Measurements from ENCODE around the gene RAB18.
A peak's percentile ranks its signal among the peaks of the same experiment; 100 is the strongest.
"Not testable (repeated sequence)": the region's sequence is repeated elsewhere in the genome, so short reads cannot be mapped to it uniquely, and the experiment has no call there.

The RAB18 gene

DNA sequence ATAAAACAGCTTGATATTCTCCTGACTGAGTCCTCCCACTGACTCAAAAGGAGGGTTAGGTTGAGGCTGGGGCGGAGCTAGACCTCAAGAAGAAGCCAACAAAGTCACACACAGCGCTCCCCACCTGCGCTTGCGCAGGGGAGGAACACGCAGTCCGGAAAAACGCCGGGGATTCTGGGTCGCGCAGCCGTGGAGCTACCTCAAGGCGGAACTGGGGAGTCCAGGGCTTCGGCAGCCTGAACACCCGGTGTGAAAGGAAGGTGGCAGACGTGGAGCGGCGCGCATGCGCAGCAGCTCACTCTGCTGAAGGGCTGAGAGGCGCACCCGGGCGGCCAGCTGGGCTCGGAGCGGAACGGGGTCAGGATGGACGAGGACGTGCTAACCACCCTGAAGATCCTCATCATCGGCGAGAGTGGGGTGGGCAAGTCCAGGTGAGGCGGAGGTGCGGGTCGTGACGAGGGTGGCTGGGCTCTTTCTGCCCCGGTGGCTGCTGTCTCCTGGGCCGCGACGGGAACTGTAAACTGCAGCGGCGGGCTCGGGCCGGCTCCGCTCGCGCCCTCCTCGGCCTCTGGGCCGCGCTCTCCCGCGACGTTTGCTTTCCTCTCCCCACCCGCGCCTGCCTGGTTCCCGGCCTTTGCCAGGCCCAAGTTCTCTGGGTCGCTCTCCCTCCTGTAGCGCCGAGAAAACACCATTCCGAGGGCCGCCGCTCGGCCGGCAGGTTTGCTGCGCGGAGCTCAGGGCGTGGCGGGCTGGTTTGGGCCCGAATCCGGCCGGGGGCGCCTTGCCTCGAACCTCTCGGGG is at the start of gene RAB18:
TSS of gene RAB18 (plus strand) at position 298 of the 801 bp plus-strand sequence. CDS start at position 364, 66 bp downstream.
- DNase-seq (ENCODE audit: low read depth in 2 of 2): peak; percentile 96 to 97

DNA sequence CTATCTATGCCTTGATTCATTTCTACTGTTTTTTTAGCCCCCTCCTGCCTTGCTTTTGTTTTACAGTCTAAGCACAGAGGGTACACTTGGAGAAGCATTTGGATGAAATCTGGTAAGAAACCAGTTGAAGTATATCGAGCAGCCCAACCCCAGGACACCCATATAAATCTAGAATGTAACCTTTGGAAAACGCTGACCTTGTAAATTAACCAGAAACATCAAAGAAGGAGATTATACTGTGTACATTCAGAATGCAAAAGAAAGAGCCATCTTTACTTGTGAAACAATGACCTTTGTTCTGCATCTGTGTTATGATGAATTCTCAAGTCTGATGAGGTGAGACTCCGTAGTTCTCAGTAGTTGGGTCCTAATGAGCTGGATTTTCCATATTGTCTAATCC is 49.3 kb upstream of the RAB18 start:
- no peak for DNase-seq (ENCODE audit: low read depth in 2 of 2)

DNA sequence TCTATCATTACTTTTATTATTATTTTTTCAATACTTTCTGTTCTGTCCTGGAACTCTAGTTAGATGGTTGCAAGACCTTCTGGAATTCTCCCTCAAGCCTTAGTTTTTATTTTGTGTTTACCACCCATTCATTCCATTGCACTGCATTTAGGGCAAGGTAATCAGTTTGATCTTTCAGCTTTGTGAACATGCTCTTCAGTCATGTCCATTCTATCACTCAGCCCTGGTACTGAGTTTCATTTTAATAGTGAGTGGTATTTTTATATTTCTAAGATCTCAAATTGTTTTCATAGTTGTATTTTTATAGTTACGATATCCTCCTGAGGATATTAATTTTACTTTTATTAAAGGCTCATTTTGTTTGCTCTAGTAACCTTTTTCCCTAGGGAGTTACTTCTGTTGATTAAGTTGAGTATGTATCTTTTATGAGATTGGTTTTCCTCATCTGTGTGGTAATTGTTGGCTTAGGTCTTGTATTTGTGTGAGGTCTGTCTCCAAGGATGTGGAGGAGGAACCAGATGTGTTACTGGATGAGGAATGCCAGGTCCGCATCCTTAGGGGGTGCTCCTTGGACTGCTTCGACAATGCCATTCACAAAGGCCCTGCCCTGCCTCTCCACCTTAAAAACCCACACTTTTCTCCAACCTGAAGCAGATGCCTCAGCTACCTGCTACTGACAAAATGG is 46.7 kb upstream of the RAB18 start:
- DNase-seq (ENCODE audit: low read depth in 2 of 2): no peak

DNA sequence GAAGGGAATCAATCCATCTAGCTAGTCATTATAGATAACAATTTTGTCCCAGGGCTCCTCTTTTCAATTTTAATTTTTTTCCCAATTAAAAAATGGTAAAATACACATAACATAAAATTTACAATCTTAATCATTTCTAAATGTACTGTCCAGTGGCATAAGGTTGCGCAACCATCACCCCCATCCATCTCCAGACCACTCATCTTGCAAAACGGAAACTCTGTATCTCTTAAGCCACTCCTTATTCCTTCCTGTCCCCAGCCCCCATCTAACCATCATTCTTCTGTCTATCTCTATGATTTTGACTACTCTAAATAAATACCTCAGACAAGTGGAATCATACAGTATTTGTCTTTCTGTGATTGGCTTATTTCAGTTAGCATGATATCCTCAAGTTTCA is 46.1 kb upstream of the RAB18 start:
- no peak for DNase-seq (ENCODE audit: low read depth in 2 of 2)

DNA sequence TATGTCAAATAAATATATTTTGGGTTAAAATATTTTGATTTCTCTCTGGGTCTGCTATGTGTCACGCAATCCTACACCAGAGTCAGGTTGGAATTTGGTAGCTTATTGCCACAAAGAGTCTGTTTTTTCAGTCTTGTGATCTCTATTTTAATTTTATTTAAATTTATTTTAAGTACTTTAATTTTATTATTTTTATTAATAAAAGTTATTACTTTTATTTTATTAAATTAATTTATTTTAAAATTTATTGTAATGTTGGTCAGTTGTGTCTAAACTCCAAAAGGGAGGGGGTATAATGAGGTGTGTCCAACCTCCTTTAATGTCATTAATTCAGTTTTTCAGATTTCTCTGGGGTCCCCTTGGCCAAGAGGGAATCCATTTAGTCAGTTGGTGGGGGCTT is 42.8 kb upstream of the RAB18 start:
- DNase-seq (ENCODE audit: low read depth in 2 of 2): no peak

DNA sequence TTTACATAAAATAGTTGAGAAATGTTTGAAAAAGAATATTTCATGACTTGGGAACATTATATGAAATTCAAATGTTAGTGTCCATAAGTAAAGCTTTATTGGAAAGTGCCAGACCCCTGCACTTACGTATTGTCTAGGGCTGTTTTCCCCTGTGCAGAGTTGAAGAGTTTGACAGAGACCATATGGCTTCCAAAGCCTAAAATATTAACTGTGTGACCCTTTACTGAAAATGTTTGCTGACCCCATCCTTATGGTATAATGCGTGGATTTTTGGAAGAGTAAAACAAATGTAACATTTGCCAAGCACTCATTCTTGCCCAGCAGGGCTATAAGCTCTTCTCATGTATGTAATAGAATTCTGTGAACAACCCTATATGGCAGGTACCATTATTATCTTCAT is 40.1 kb upstream of the RAB18 start:
- DNase-seq (ENCODE audit: low read depth in 2 of 2): no peak

DNA sequence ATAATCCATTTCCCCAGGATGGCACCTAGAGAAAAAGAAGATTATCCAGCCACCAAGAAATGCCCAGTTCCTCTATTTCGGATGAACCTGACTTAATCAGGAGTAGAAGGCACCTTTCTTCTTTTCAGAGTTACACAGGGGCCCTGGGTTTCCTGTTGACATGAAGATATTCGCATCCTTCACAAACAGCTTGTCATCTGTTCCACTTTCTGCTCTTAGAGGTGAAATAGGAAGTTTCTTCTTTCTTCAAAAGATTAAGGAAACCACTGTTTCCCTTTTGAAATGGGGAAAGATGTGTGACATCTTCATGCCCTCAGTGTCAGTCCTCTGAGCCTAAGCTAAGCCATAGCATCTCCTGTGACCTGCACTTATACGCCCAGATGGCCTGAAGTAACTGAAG is 39.1 kb upstream of the RAB18 start:
- DNase-seq (ENCODE audit: low read depth in 2 of 2): no peak

DNA sequence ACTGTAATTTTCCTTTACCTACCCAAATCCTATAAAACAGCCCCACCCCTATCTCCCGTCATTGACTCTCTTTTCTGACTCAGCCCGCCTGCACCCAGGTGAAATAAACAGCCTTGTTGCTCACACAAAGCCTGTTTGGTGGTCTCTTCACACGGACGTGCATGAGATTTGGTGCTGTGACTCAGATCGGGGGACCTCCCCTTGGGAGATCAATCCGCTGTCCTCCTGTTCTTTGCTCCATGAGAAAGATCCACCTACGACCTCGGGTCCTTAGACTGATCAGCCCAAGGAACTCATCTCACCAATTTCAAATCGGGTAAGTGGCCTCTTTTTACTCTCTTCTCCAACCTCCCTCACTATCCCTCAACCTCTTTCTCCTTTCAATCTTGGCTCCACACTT is 38.5 kb upstream of the RAB18 start:
- not testable (repeated sequence) for DNase-seq (ENCODE audit: low read depth in 2 of 2)

DNA sequence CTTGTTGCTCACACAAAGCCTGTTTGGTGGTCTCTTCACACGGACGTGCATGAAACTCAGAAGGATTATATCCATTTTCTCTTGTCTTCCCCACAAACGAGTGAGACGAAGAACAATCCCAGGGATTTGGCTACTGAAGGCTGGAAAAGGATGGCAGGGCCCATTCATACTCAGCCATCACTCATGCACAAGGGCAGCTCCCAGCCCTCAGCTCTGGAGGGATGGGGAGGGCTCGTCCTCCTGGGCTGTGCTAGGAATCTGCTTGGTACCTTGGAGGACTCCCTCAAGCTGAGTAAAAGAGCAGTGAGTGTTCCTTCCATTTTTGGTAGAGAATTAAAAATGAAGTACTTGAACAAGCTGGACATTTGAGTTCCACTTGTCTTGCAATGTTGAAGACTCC is 33.2 kb upstream of the RAB18 start:
- no peak for DNase-seq (ENCODE audit: low read depth in 2 of 2)

DNA sequence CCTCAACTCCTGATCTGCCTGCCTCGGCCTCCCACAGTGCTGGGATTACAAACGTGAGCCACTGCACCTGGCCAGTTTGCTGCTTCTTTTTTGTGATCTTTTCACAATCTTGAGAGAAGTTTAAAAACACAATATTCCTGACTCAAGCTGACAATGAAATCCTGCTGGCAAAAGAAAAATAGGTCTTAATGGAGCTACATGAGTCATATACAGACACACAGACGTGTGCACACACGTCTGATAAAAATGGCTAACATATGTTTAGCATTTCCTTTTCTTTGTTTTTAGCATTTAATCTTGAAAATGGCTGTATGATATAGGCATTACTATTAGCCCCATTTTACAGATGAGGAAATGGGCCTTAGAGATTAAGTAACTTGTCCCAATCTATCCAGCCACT is 29.4 kb upstream of the RAB18 start:
- DNase-seq (ENCODE audit: low read depth in 2 of 2): no peak

DNA sequence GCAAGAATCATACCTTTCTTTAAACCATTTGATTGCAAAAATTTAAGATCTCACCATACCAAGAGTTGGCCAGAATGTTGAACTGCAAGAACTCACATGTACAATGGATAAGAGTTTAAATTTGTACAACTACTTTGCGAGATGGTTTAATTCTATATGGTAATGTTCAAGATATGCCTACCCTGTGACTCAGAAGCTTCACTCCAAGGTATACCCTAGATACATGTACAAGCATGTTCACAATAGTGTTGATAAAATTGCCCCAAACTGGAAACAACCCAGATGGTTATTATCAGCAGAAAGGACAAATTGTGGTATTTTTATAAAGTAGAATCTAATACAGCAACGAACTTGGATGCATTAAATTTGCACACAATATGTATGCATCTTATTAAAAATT is 25.1 kb upstream of the RAB18 start:
- no peak for DNase-seq (ENCODE audit: low read depth in 2 of 2)

DNA sequence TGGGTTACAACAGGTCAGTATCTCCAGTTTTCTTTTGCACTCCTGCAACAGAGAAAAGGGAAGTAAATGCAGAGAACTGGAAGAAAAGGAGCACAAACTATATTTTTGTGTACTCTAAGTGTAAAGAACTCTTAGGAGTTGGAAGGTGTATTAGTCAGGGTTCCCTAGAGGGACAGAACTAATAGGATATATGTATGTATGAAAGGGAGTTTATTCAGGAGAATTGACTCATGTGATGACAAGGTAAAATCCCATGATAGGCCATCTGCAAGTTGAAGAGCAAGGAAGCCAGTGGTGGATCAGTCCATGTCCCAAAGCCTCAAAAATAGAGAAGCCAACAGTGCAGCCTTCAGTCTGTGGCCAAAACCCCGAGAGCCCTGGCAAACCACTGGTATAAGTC is 22.6 kb upstream of the RAB18 start:
- DNase-seq (ENCODE audit: low read depth in 2 of 2): no peak

DNA sequence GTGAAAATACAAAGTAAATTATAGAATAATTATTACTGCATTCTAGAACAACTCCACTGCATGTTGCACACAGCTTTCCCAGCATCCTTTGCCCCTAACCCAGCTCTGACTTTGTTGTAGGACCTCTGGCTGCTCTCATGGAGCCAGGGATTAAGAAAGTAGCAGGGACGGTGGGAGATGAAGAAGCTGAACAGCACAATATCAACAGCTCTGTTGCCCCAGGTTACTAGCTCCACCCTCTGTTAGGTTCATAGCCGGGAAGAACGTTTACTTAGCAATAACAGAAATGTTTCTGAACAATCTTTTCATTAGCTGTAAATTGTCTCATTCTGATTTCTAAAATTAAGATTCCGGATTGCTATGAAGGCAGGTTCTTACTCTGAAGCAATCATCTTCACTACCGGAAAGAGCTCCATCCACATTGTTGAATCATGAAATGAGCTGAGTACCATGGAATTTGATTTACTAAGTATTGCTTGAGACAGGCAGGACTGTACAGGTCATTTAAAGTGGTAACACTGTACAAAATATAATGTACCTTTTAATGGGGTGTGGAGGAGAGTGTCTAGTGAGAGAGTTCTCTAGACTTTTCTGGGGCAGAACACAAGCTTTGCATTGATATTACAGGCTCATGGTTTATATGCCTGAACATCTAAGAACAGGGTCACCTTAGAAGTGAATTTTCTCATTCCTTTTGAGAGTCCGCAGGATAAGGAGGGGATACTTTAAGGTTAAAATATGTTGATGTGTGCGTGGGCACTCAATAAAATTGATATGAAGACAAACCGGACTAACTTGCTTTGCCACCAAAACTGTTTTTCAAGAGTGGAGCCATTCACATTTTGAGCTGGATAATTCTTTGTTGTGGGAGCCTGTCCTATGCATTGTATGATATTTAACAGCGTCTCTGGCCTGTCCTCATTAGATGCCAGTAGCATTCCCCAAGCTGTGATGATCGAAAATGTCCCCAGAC is 20.8 kb upstream of the RAB18 start:
- DNase-seq (ENCODE audit: low read depth in 2 of 2): no peak

DNA sequence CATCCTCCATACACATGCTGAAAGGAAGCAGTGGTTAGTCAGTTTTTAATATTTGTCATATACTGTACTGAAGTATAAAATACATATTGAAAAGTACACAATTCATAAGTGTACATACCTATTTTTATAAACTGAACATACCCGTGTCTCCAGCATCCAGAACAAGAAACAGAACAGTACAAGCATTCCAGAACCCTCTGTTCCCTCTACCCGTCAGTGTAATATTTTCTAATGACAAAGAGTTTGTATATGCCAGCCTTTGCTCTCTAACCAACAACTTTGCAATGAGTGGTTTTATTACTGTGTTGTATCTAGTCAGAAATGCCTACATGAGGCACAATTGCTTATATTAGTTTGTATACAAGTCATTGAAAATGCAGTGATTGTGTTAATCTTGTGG is 18.7 kb upstream of the RAB18 start:
- DNase-seq (ENCODE audit: low read depth in 2 of 2): no peak

DNA sequence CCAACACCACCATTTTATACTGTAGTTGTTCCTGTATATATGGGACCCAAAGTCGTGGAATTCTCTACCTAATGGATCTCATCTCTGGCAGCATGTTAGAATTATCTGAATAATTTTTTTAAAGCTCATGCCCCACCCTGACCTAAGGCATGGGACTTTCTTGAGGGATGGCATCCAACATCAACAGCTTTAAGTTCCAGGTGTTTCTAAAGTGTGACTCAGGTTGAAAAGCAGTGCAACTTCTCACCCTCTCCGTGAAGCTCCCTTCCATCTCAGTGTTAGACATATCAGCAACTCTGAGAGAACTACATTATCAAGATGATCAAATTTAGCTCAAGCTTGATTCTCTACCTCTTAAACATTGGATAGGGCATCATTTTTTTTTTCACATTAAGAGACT is 18.1 kb upstream of the RAB18 start:
- no peak for DNase-seq (ENCODE audit: low read depth in 2 of 2)

DNA sequence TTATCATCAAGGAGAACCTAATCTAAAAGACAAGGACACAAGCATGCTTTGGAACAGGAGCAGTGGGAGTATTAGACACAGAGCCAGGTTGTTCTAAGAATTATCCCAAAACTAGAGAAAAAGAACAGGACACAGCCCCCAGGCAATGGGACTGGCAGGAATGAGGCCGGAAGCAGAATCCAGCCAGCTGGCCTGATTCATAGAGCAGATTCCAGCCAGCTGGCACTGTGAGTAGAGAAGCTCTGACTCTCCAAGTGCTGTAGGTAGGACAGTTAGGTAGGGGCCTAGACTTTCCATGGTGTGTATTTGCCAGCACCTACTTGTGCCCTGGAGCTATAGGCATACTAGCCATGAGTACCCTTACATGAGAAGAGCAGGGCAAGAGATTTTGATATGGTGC is 13.3 kb upstream of the RAB18 start:
- no peak for DNase-seq (ENCODE audit: low read depth in 2 of 2)

DNA sequence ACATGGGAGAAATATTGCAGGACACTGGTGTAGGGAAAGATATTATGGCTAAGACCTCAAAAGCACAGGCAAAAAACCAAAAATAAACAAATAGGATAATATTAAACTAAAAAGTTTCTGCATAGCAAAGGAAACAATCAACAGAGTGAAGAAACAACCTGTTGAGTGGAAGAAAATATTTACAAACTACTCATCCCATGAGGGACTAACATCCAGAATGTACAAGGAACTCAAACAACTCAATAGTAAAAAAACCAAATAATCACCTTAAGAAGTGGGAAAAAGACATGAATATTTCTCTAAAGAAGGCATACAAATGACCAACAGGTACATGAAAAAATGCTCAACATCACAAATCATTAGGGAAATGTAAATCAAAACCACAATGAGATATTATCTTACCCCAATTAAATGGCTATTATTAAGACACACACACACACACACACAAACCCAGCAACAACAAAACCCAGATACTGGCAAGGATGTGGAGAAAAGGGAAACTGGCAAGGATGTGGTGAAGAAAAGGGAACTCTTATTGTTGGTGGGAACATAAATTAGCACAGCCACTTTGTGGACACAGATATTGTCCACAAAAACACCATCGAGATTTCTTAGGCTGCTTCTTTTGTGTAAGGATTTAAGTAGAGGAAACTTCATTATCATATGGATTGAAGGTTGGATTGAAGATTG is 9.8 kb upstream of the RAB18 start:
- no peak for DNase-seq (ENCODE audit: low read depth in 2 of 2)

DNA sequence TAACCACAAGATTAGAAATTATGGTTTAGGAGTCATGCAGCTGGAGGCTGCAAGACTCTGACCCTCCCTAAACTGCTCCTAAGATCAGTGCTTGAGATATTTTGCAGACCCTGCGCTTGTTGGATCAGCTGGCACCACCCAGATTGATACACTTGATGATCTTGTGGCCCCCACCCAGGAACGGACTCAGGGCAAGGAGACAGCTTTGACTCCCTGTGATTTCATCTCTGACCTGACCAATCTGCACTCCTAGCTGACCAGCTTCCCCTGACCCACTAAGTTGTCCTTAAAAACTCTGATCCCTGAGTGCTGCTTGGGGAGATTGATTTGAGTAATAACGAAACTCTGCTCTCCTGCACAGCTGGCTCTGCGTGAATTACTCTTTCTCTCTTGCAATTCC is 8.0 kb upstream of the RAB18 start:
- DNase-seq (ENCODE audit: low read depth in 2 of 2): no peak

DNA sequence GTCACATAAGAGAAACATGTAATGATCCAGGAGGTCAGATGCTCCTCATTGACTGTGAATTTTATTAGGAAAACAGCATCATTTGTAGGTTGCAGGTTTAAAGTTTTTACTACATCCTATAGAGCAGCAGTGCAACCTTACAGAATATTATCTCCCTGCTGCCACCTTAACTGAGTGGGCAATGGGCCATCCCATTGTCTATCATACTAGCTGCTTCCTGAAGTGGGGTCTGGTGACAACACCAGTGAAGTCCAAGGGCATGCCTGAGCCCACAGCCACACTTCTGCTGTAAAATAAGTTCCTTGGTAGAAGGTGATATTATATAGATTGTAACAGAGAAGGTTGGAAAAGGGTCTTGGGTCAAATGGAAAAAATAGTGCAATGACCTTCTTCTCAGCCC is 4.0 kb upstream of the RAB18 start:
- DNase-seq (ENCODE audit: low read depth in 2 of 2): no peak

DNA sequence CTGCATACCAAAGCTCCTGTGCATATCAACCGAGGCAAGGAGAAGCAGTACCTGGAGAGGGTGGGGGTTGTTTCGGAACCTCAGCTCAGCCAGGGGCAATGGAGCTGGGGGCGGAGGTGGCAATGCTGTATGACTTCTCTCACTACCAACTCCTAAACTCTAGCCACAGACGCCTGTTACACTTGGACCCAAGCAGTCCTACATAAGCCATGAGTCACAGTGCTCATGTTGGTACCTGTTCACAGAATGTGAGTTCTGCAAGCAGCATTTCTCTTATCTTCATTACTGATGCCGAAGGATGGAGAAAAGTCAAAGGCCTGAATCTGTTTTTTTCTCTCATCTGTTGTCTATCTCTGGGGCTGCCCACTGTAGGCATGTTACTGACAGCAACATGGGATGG is 3.2 kb upstream of the RAB18 start:
- no peak for DNase-seq (ENCODE audit: low read depth in 2 of 2)

DNA sequence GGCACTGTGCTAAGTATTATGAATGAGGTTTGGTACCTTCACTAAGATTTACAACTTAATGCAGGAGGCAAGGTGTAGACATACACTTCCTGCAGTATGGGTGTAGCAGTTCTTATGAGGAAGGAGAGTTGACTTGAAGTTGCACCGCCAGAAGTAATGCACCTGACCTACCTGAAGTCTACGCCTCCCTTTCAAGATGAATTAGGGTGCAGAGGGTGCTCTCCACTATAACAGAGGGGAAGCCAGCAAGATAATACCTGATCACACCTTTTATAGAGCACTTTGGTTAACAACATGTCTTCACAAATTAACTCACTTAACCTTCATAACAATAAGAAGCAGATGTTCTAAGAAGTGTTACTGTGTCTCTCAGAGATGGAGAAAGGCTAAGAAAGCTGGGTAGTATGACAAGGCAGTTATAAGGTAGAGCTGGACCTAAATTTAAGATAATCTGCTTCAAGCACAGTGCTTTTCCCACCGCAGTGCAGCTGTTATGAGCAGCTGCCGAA is 552 bp upstream of the RAB18 start:
- DNase-seq (ENCODE audit: low read depth in 2 of 2): no peak
